Stimulated activated naive CD4-positive, alpha-beta T cell treated with Interleukin-2 at 50 U/mL for 16 hours (primary cell): Measurements from ENCODE around the gene PRR29.
A peak's percentile ranks its signal among the peaks of the same experiment; 100 is the strongest.
"Not testable (repeated sequence)": the region's sequence is repeated elsewhere in the genome, so short reads cannot be mapped to it uniquely, and the experiment has no call there.

ENCODE experiments used
- DNase-seq: peaks from one replicate; lab custom pipeline; 2025; lab: John Stamatoyannopoulos, UW

The PRR29 gene

DNA sequence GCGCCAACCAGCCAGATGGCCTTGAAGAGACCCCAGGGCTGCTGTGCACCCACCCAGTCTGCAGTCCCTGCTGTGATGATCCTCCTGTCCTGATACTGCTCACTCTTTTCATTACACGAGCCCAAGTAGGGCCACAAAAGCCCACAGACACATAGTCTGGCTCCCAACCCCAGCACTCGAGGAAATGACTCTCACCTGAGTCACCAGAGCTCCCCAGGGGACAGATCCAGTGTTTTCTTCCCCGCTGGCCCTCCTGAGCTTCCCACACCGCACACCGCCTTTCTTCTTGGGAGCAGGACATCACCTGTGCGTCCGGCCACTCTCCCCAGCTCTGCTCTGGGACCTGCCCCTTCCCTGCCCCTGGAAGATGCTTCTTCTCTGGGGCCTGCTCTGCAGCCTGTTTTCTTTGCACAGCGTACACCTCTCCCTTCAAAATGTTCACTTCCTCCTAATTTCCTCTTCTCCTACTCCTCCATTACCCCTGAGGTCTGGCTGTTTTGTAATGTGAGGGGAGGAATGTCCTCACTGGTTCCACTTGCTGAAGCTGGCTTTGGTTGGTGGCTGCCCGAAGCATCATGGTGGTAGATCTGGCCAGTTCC lies 23.5 kb upstream of the PRR29 start:
- no peak for DNase-seq

DNA sequence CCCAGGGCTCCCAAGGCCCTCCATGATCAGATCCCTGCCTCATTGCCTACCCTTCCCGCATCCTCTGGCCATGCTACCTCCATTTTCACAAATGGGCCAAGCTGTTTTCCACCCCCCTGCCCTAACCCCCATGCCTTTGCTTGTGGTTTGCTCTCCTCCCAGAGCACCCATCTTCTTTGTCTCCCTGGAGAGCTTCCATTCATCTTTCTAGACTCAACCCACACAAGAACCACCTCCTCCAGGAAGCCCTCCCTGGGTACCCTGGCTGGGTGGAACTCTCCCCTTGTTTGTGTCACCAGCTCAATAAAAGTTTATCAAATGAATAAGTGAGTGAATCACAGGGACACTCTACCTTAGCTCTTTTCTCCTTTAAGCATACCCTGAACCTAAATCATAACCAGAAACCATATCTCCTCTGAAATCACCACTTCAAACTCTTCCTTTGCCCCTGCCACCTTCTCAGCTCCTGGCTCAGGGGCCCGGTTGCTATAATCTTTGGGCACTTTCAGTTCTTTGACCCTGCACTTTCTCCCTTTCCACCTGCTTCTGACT lies 22.5 kb upstream of the PRR29 start:
- DNase-seq: no peak

DNA sequence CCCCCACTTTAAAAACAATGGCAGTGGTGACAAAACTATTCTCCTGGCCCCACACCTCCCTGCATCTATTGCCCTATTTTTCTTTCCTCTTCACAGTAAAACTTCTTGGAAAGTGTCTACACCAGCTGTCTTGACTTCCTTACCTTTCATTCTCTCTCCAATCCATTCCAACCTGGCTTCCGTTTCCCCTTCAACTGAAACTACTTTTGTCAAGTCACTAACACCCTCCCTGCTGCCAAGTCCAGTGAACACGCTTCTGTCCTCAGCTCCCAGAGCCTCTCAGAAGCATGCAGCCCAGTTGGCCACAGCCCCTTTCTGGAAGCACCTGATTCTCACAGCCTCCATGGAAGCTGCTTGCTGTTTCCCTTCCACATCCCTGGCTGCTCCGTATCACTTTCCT lies 21.4 kb upstream of the PRR29 start:
- no peak for DNase-seq

DNA sequence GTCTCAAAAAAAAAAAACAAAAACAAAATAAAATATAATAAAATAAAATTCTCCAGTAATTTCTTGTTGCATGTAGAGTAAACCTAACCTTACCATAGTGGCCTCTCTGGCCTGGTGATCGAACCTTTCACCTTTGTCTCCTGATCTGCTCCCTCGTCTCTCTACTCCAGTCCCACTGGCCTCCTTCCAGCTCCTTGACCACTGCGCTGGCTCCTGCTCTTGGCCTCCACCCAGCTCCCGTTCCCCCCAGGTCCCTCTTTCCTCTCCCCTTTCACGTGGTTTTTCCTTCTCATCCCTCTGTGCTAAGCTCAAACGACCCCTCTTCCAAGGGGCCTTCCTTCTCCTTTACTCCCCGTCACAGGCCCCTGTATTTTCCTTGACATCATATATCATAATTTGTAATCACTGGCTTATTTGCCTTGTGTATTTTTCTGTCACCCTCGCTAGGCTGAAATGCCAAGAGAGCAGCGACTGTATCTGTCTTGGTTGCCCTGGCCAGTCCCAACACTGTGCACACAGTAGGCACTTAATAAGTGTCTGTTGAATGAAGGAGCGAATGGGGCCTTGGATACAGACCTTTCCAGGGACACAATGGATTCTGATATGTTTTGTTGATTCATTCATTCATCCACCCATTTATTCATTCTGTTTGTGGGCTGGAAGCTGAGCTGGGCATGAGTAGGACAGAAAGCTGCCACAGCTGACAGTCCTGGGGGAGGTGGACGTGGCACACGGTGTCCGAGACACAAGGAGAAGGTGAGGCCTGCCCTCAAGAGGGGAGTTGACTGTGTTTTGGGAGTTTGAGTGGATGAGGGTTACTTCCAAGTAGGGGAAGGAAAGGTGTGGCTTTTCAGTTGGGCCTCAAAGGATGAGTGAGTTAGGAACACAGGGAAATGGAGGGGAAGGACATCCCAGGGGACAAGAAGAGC lies 19.6 kb upstream of the PRR29 start:
- DNase-seq: no peak

DNA sequence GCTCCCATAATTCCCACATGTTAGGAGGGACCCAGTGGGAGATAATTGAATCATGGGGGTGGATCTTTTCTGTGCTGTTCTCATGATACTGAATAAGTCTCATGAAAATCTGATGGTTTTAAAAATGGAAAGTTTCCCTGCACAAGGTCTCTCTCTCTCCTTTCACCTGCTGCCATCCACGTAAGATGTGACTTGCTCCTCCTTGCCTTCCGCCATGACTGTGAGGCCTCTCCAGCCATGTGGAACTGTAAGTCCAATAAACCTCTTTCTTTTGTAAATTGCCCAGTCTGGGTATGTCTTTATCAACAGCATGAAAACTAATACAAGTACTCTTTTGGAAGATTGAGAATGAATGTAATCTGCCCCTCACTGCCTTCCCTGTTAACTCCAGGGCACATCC lies 15.5 kb upstream of the PRR29 start:
- not testable (repeated sequence) for DNase-seq

DNA sequence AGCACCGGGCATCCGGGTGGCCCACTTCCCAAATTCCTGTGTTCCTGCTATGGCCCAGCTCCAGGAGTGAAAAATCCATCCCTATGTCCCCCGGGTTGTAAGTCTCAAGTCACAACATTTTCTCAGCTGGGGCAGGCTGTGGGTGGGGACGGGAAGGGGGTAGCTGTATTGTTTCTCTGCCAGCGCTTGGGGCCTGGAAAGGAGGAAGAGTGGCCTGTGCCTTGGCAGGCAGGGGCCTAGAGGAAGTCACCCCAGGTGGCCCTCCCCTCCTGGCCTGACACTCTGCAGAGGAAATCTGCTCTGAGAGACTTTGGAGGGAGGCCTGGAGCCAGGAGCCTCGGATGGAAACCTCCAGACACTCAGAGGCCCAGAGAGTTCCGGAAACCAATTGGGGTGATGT lies 14.8 kb upstream of the PRR29 start:
- no peak for DNase-seq

DNA sequence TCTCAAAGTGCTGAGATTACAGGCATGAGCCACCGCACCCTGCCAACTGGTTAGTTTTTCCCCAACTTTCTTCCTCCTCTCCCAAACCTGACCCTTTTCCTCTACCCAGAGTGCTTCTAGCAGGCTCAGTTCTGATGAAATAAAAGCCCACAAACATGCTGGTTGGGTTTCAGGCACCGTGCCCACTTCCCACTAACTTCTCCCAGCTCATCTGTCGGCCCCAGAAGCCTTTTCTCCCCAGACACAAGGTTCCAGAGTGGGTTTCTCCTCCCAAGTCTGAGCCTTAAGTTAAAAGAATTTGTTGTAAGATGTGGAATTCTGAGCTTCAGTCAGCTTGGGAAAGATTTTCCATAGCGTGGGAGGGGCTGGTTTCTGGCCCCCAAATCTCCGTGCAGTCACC lies 13.9 kb upstream of the PRR29 start:
- DNase-seq: no peak

DNA sequence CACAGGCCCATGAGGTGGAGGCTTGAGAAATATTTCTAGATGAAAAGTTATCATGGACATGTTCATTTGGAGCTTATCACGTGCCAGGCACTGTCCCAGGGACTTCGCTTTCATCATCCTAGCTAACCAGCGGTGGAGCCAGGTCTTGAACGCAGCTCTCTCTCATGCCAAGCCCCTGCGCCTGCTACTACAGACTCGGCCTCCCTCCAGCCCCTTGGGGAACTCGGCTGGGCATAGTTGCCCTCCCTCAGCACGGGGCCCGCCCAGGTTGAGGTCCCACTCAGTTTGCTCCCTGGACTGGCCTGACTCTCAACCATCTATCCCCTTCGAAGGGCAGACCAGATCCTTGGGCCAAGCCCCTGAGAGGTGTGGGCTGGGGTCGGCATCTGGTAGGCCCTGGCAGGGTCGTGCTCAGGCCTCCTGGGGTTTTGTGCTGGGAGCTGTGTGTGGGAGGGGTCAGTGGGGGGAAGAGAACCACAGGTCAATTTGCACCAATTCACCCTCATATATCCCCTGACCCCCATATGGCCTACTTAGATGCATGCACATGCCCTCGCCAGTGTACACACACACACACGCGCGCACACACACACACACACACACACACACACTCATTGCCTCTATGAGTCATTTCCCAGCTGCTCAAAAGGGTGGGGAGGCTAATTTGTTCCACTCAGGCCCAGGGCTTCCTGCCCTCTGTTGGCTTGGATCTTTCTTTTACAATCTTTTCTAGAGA lies 13.3 kb upstream of the PRR29 start:
- peak; percentile 58 for DNase-seq

DNA sequence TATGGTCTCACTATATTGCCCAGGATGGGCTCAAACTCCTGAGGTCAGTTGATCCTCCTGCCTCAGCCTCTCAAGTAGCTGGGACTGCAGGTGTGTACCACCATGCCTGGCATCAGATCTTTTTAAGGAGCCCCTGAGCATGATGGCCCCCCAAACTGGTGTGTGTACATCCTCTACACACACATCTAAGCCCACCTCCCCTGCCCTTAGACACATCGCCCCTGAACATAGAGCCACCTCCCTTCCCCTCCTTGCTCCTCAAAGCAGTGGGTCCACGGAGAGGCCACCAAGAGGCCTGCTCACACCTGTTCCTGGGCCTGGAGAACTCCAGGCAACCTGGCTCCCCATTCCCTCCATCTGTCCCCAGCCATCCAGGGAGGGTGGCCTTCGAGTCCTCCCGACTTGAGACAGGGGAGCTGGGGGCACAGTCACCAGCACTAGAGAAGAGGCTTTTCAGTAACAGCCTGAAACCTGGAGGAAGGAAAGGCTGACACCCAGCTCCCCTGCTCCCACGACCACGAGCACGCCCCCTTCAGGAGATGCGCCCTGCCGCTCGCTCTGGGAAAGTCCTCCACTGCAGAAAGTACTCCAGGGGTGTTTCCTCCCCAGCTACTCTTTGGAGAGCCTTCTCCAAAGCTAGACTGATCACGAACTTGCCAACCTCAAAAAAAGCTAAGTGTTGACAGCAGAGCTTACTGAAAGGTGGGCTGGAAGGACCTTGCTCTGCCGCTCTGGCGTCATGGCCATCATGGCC lies 12.6 kb upstream of the PRR29 start:
- DNase-seq: no peak

DNA sequence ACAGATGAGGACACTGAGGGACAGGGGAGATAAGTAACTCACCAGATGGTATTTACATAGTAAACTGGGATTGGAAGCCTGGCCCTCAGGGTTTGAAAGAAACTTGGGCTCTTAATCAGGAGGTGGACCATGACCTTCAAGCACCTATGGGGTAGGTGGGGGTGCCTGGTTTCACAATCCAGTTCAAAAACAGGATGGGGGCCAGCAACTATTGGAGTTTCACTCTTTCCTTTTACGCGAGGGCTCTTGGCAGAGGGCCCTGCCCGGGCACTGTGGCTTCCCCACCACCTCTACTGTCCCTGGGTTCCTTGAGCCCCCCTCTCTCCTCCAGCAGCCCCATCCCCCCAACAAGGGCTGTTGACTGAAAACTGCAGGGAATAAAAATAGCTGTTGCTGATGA lies 11.3 kb upstream of the PRR29 start:
- no peak for DNase-seq

DNA sequence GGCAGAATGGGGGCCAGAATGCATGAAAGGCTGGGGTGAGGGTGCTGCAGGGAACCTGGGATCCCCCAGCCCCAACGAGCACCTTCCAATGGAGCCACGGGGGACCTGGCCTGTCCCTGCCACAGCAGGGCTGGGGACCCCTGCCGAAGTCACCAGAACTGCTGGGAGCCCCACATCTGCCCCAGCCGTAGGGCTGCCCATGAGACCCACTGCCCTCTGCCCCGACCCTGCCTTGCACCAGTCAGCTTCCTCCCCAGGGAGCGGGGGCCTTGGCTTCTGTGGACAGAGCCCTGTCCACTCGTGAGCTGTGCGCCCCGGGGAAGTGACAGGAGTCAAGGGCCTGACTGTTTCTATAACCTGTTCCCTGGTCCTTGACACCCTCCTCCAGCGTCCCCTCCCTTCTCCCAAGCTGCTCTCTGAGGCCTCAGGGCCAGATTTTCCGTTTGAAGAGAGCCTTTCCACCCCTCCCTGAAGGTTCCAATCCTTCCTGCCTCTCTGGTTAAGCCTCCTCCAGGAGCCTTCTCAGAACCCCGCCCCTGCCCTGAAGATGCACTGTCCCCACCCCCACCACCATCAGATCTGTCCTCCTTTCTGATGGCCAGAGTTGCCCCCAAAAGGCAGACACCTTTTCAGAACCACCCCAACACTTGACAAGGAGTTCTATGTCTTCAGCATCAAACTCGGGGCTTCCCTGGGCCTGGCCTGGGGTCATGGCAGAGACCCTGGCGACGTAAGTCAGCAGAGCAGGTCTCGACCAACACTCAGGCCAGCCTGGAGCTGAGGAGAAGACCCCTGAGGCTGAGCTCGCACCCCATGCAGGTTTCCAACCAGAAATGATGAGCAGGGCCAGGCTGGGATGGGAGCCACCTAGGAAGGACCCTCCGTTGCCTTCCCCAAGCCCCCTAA lies 10.7 kb upstream of the PRR29 start:
- no peak for DNase-seq

DNA sequence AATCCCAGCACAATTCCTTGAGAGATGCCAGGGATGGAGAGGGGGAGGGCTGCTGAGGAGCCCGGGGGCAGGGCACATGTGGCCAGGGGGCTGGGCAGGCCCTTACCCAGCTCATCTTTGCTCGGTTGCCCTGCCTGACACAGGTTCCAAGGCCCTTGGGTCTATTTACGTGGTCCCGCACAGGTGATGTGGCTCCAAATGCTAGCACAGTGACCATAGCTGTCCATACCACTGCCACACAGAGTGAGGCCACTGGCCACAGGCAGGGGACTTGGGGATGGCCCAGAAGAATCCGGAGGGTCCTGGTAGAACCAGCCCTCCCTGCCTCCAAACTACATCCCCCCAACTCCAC lies 10.0 kb upstream of the PRR29 start:
- no peak for DNase-seq

DNA sequence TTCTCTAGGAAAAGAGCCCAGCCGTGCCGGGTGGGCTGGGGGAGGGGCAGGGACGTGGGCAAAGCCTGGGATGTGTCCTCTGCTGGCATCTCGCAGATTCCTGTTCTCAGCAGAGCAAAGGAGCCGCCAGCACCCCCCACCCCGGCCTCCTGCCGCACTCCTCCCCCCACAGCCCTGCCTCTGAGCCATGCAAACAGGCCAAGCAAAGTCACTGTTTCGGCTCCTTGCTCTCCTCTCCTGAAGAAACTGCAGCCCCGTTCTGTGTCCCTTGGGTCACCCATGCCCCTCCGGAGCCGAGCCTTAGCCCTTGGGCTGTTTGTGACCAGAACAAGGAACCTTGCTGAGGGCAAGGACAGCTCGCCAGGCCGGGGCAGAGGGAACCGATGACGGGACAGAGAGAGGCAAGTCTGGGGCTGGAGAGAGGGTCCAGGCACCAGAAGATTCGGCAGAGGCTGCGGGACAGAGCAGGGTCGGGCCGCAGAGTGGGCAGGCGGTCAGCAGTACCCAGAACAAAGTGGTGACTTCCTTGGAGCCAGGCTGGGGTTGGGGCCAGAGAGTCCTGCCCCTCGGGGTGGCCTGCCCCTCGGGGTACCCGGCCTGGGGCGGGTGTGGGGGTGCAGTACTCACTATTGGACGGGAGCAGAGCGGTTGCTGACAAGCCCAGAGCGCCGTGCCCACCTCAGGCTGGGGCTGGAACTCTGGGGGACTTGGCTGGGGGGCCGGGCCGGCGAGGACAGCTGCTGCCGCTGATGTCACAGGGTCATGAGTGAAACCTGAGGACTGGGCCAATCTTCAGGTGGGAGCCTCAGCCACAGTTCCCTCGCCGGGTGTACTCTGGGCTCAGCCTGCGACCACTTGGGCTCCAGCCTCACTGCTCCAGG lies 9.2 kb upstream of the PRR29 start:
- DNase-seq: no peak

DNA sequence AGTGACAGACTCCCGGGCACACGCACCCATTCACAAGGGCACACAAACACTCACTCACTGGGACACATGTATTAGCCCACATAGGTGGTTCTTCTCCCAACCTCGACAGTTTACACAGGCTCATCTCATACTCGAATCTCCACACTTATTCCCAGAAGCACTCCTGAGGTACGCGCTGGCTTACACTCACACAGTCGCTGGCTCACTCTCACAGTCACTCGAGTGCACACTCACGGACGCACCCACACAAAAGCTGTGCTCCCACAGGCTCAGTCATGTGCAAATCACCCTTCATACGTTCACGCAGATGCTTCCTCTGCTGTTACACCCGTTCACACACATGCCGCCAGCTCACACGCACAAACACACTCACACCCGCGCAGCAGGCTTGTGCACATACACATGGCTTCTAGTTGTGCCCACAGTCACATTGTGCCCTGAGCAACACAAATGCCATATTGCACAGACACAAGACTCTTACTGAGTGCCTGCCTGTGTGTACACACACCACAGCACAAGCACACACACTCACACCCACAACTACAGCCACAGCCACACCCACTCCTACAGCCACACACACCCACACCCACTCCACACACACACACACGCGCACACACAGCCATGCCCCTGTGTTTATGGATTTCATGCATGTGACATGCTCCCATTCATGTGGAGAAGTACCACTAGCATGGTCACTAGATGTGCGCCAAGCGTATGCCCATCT lies 8.4 kb upstream of the PRR29 start:
- DNase-seq: no peak

DNA sequence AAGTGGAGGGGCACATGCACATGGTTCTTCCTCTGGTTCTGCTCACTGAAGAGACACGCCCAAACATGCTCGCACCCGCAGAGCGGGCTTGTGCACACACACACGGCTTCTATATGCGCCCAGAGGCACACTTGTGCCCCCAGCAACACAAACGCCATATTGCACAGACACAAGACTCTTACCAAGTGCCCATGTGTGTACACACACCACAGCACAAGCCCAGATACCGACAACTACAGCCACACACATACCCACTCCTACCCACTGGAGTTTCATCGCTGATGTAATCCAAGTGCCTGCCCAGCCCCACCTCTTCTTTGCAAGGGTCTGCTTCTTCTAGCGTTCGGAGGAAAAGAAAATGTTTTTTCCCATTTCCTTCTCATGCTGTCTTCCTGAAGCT lies 6.5 kb upstream of the PRR29 start:
- no peak for DNase-seq

DNA sequence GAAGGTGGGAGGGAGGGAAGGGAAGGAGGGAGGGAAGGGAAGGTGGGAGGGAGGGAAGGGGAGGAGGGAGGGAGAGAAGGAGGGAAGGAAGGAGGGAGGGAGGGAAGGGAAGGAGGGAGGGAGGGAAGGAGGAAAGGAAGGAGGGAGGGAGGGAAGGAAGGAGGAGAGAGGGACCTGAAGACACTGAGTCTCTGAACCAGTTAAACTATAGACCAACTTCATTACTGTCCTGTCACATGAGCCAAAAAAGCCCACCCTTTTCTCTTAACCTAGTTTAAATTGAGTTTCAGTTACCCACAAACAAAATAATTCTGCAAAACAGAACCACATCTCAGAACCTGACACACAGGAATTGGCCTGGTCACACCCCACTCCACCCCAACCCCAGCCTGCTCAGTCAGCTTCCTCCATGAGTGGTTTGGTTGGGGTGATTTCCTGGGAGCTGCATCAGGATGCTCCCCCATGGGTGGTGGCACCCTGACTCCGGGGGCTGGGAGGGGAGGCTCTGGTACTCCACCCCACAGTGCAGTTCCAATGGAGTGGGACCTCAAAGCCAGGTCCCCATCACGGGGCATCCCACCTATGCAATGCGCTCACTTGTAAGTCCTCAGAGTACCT lies 4.7 kb upstream of the PRR29 start:
- DNase-seq: no peak

DNA sequence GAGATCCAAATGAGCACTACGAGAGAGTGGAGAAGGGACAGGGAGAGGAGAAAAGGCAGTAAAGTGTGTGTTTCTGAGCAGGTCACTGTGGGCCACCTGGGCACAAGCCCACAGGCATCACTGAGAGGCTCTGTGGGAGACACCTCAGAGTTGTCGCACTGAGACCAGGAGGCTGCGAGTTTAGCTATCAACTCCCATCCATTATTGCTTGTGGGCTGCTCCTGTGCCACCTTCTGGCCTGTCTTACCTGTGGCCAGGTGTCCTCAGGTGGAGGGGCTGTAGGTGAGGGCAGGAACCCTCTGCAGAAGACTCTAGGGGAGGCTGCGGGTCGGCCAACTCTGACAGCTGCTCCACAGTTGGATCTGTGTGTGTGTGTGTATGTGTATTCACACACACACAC lies 2.5 kb upstream of the PRR29 start:
- DNase-seq: no peak

DNA sequence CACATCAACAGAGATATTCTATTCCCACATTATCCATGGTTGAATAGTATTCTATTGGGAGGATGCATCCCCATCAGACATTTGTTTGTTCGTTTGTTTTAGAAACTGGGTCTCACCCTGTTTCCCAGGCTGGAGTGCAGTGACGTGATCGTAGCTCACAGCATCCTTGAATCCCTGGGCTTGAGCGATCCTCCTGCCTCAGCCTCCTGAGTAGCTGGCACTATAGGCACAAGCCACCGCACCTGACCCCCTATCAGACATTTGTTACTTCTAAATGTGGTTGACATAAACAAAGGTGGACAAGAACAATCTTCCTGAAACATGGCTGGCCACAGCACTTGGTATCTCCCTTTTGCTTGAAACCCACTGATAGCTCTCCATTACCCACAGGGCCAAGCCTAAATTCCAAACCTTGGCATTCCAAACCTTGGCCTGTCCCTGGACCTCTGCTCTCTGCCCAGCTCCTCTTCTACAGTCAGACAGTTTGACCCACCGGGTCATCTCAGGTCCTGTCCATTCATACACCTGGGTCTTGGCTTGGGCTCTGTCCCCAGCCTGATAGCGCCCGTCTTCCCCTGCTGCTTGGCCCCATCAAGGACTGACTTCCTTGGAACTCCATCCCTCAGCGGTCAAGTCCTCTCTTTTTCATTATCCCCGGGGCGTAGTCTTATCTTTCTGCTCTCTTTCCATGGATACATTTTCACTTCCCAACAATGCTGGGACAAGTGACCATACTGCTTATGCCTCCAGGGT lies 1.5 kb upstream of the PRR29 start:
- DNase-seq: no peak
